H9 (cell line): ENCODE measurements around the gene RNASET2. TPM values are rescaled to one million over a fixed set of nuclear protein-coding genes. Genes with fewer than 3 reads are reported as not detected.

Experiments
- DNase-seq: peaks from one replicate; pipeline ENCODE4 v3.0.0-alpha.2; 2017
- H2AFZ ChIP-seq: one replicate; pipeline ENCODE4 v1.6.1; 2013; ENCODE audit warnings: mild to moderate bottlenecking, low read length, control low read depth, moderate library complexity
- H2AK5ac ChIP-seq: 2 replicates; pipeline ENCODE4 v1.6.1; 2013; ENCODE audit warnings: low read length, control low read depth, mixed read lengths; ENCODE audit not compliant: insufficient read length
- H2BK120ac ChIP-seq: one replicate; pipeline ENCODE4 v1.6.1; 2013; ENCODE audit warnings: low read depth, mild to moderate bottlenecking, low read length, control low read depth, inconsistent platforms; ENCODE audit not compliant: poor library complexity, severe bottlenecking
- H2BK12ac ChIP-seq: 2 replicates; pipeline ENCODE4 v1.6.1; 2013; ENCODE audit warnings: low read length, control low read depth, mixed read lengths, low read depth; ENCODE audit not compliant: insufficient read length
- H2BK15ac ChIP-seq: 2 replicates; pipeline ENCODE4 v1.6.1; 2013; ENCODE audit warnings: low read depth, low read length, control low read depth
- H2BK20ac ChIP-seq: one replicate; pipeline ENCODE4 v1.6.1; 2013; ENCODE audit warnings: low read depth, mild to moderate bottlenecking, low read length, control low read depth, inconsistent platforms; ENCODE audit not compliant: poor library complexity, severe bottlenecking
- H2BK5ac ChIP-seq: 2 replicates; pipeline ENCODE4 v1.6.1; 2013; ENCODE audit warnings: low read length, control low read depth, mixed read lengths; ENCODE audit not compliant: insufficient read length
- H3K14ac ChIP-seq: 2 replicates; pipeline ENCODE4 v1.6.1; 2013; ENCODE audit warnings: low read length, control low read depth; ENCODE audit not compliant: insufficient read depth
- H3K18ac ChIP-seq: 2 replicates; pipeline ENCODE4 v1.6.1; 2013; ENCODE audit warnings: low read depth, mild to moderate bottlenecking, mixed read lengths, low read length, control low read depth; ENCODE audit not compliant: insufficient read length
- H3K23ac ChIP-seq: 2 replicates; pipeline ENCODE4 v1.6.1; 2013; ENCODE audit warnings: low read length, control low read depth, mixed read lengths, low read depth; ENCODE audit not compliant: insufficient read length
- H3K23me2 ChIP-seq: 2 replicates; pipeline ENCODE4 v1.6.1; 2013; ENCODE audit warnings: low read depth, mild to moderate bottlenecking, mixed read lengths, low read length, control low read depth; ENCODE audit not compliant: insufficient read length, poor library complexity, severe bottlenecking
- H3K27ac ChIP-seq: 2 replicates; pipeline ENCODE4 v1.5.1; 2013; ENCODE audit warnings: low read length, control low read depth, mixed read lengths, low read depth; ENCODE audit not compliant: insufficient read length
- H3K27me3 ChIP-seq: 2 replicates; pipeline ENCODE4 v1.6.1; 2013; ENCODE audit warnings: low read length, control low read depth, inconsistent platforms; ENCODE audit not compliant: insufficient read depth
- H3K4ac ChIP-seq: 2 replicates; pipeline ENCODE4 v1.6.1; 2013; ENCODE audit warnings: low read depth, mild to moderate bottlenecking, control low read depth, inconsistent platforms, low read length, moderate library complexity
- H3K4me1 ChIP-seq: 2 replicates; pipeline ENCODE4 v1.6.1; 2013; ENCODE audit warnings: low read length, control low read depth, inconsistent platforms; ENCODE audit not compliant: insufficient read depth
- H3K4me2 ChIP-seq: 2 replicates; pipeline ENCODE4 v1.6.1; 2013; ENCODE audit warnings: low read length, control low read depth, mixed read lengths; ENCODE audit not compliant: insufficient read length, insufficient read depth
- H3K56ac ChIP-seq: 2 replicates; pipeline ENCODE4 v1.6.1; 2013; ENCODE audit warnings: low read depth, mild to moderate bottlenecking, mixed read lengths, low read length, control low read depth; ENCODE audit not compliant: insufficient read length
- H3K79me1 ChIP-seq: 2 replicates; pipeline ENCODE4 v1.6.1; 2013; ENCODE audit warnings: low read depth, mild to moderate bottlenecking, moderate library complexity, low read length, control low read depth, inconsistent platforms; ENCODE audit not compliant: insufficient read depth, poor library complexity, severe bottlenecking
- H3K79me2 ChIP-seq: 2 replicates; pipeline ENCODE4 v1.6.1; 2013; ENCODE audit warnings: low read length, control low read depth, inconsistent platforms; ENCODE audit not compliant: insufficient read depth
- H3K9ac ChIP-seq: 2 replicates; pipeline ENCODE4 v1.6.1; 2013; ENCODE audit warnings: low read length, control low read depth, mixed read lengths; ENCODE audit not compliant: insufficient read length; ENCODE audit errors: extremely low read depth
- H3K9me3 ChIP-seq: one replicate; pipeline ENCODE4 v1.6.1; 2013; ENCODE audit warnings: low read depth, low read length, inconsistent platforms; ENCODE audit not compliant: control insufficient read depth
- H3T11ph ChIP-seq: one replicate; pipeline ENCODE4 v1.6.1; 2013; ENCODE audit warnings: mild to moderate bottlenecking, low read length, control low read depth, inconsistent platforms
- H4K20me1 ChIP-seq: one replicate; pipeline ENCODE4 v1.6.1; 2013; ENCODE audit not compliant: control insufficient read depth, insufficient read length, insufficient read depth
- H4K5ac ChIP-seq: 2 replicates; pipeline ENCODE4 v1.6.1; 2013; ENCODE audit warnings: low read depth, mild to moderate bottlenecking, mixed read lengths, low read length, control low read depth; ENCODE audit not compliant: insufficient read length
- H4K8ac ChIP-seq: replicated peaks from 2 replicates; pipeline ENCODE4 v1.6.1; 2013; ENCODE audit warnings: low read length, control low read depth, mixed read lengths, low read depth; ENCODE audit not compliant: insufficient read length
- H4K91ac ChIP-seq: 2 replicates; pipeline ENCODE4 v1.6.1; 2013; ENCODE audit warnings: low read depth, mild to moderate bottlenecking, moderate library complexity, mixed read lengths, low read length, control low read depth; ENCODE audit not compliant: insufficient read length
- H3K27ac Mint-ChIP-seq, 3 experiments: 2 replicates in 2 of 3; 3 replicates in 1 of 3; pipeline ENCODE4 v1.8.0; 2020 to 2021; ENCODE audit warnings: mixed read lengths in 3 of 3, mild to moderate bottlenecking in 1 of 3, moderate library complexity in 1 of 3
- H3K27me3 Mint-ChIP-seq: 2 replicates; pipeline ENCODE4 v1.8.0; 2021; ENCODE audit warnings: low read depth, mild to moderate bottlenecking, moderate library complexity, mixed read lengths
- H3K36me3 Mint-ChIP-seq, 3 experiments: 2 replicates in 2 of 3; 3 replicates in 1 of 3; pipeline ENCODE4 v1.8.0; 2020 to 2021; ENCODE audit warnings: low read depth in 3 of 3, mixed read lengths in 3 of 3; ENCODE audit not compliant: insufficient read depth in 1 of 3
- H3K4me1 Mint-ChIP-seq, 2 experiments: 2 replicates each; pipeline ENCODE4 v1.8.0; 2020; ENCODE audit warnings: mixed read lengths in 2 of 2
- H3K4me3 Mint-ChIP-seq, 2 experiments: 2 replicates in 1 of 2; 3 replicates in 1 of 2; pipeline ENCODE4 v1.8.0; 2020 to 2021; ENCODE audit warnings: mild to moderate bottlenecking in 2 of 2, mixed read lengths in 2 of 2, moderate library complexity in 1 of 2
- H3K9me3 Mint-ChIP-seq, 2 experiments: 2 replicates in 1 of 2; 3 replicates in 1 of 2; pipeline ENCODE4 v1.8.0; 2020; ENCODE audit warnings: mild to moderate bottlenecking in 2 of 2, mixed read lengths in 2 of 2, moderate library complexity in 1 of 2
- WGBS: extraction: QIAGEN DNeasy Blood & Tissue Kit; methylation state at CpG from one replicate; pipeline ENCODE4 v1.1.7; 2013; ENCODE audit warnings: missing lambda C conversion rate, low lambda C conversion rate, mixed read lengths; ENCODE audit not compliant: insufficient read length; ENCODE audit errors: extremely low coverage; 5-methylcytosine and 5-hydroxymethylcytosine counted together
- total RNA-seq: library from RNA; stranded (reverse); gene quantifications from 2 replicates; pipeline ENCODE4 v1.2.1, GENCODE V29; 2021
- TF ChIP-seq, protein P1 (sequence below): fragments of 200-600 bp; sonication (generic); conservative IDR thresholded peaks from 3 replicates; pipeline ENCODE4 v1.8.0; 2021; ENCODE audit warnings: antibody characterized with exemption, mild to moderate bottlenecking

The RNASET2 gene
- total RNA-seq, 1 experiment from 2014 or later = 28.2 TPM

DNA sequence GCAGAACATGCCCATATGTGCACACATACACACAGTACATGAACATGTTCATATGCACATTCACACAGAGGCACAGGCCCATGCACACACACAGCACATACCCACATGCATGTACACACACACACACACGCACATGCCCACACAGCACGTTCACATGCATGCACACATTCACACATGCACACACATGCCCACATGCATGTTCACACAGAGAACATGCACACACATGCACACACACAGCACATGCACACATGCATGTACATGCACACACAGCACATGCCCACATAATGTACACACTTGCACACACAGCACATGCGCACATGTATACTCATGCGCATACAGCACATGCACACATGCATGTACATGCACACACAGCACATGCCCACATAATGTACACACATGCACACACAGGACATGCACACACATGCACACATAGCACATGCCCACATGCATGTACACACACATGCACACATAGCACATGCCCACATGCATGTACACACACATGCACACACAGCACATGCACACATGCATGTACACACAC lies 25.9 kb downstream of the RNASET2 start:
- no peak overlapping the region for H3T11ph ChIP-seq
- H3K4me3 Mint-ChIP-seq = no peak overlapping the region; a peak in 1 of 5 replicates
- no peaks in the 10 kb centered on the region for H3K4me1 ChIP-seq
- H4K91ac ChIP-seq = no peak overlapping the region
- H2BK5ac ChIP-seq = no peak overlapping the region
- H2BK15ac ChIP-seq = no peak overlapping the region
- TF ChIP-seq, protein P1, sequence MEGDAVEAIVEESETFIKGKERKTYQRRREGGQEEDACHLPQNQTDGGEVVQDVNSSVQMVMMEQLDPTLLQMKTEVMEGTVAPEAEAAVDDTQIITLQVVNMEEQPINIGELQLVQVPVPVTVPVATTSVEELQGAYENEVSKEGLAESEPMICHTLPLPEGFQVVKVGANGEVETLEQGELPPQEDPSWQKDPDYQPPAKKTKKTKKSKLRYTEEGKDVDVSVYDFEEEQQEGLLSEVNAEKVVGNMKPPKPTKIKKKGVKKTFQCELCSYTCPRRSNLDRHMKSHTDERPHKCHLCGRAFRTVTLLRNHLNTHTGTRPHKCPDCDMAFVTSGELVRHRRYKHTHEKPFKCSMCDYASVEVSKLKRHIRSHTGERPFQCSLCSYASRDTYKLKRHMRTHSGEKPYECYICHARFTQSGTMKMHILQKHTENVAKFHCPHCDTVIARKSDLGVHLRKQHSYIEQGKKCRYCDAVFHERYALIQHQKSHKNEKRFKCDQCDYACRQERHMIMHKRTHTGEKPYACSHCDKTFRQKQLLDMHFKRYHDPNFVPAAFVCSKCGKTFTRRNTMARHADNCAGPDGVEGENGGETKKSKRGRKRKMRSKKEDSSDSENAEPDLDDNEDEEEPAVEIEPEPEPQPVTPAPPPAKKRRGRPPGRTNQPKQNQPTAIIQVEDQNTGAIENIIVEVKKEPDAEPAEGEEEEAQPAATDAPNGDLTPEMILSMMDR = no peak
- H2AK5ac ChIP-seq = no peak overlapping the region
- no peaks in the 10 kb centered on the region for H4K20me1 ChIP-seq
- H2BK12ac ChIP-seq = no peak overlapping the region
- H3K4me1 Mint-ChIP-seq = no peaks in the 10 kb centered on the region
- H3K56ac ChIP-seq = no peak overlapping the region
- no peak overlapping the region for H3K27ac ChIP-seq
- no peak overlapping the region for H2BK120ac ChIP-seq
- peak overlapping the region; percentile 25 for H4K5ac ChIP-seq
- H2BK20ac ChIP-seq = no peak overlapping the region
- H3K9ac ChIP-seq = no peak overlapping the region
- H3K4ac ChIP-seq = no peak overlapping the region
- WGBS = no CpG with 5 or more reads among the region's 4 CpGs
- no peak overlapping the region for H3K23ac ChIP-seq
- H3K27me3 ChIP-seq = no peaks in the 10 kb centered on the region
- H4K8ac ChIP-seq = peak overlapping the region; percentile 2
- H3K14ac ChIP-seq = no peak overlapping the region
- no peak overlapping the region for H3K27ac Mint-ChIP-seq
- no peaks in the 10 kb centered on the region for H3K23me2 ChIP-seq
- H3K79me2 ChIP-seq = no peaks in the 10 kb centered on the region
- H3K9me3 ChIP-seq = no peaks in the 10 kb centered on the region
- H3K79me1 ChIP-seq = no peaks in the 10 kb centered on the region
- no peak for DNase-seq
- H3K27me3 Mint-ChIP-seq = peaks cover 2% of the 10 kb centered on the region; the same call in 1 of the 2 replicates
- no peaks in the 10 kb centered on the region; a peak in 4 of 7 replicates for H3K36me3 Mint-ChIP-seq
- no peak overlapping the region for H3K18ac ChIP-seq
- no peak overlapping the region for H3K4me2 ChIP-seq
- no peak overlapping the region for H2AFZ ChIP-seq
- H3K9me3 Mint-ChIP-seq = no peaks in the 10 kb centered on the region; a peak in 1 of 5 replicates
